GM12878 (cell line): Measurements from ENCODE around the gene ELANE. TPM values are rescaled to one million over a fixed set of nuclear protein-coding genes. Genes with fewer than 3 reads are reported as not detected.

Experiments
- ATAC-seq: fragments of 200-7000 bp; cut with Tn5 transposase; 3 replicates; pipeline ENCODE4 v1.9.1; 2020; ENCODE audit warnings: mild to moderate bottlenecking, moderate library complexity
- BruUV-seq: library from RNA; stranded (reverse); fragments of 400-500 nt; replicated peaks from 2 replicates; lab custom pipeline; 2021; lab: Mats Ljungman, UMichigan
- CTCF ChIA-PET: fragments of 300-600 bp; sonication (Branson Sonifier 250); formaldehyde crosslinking; extraction: SDS; loops from one replicate; lab custom pipeline; 2021; ENCODE audit warnings: inconsistent platforms; lab: Yijun Ruan, JAX
- POLR2A ChIA-PET: fragments of 350-600 bp; formaldehyde crosslinking; extraction: SDS; loops from one replicate; lab custom pipeline; 2021; ENCODE audit warnings: inconsistent platforms; lab: Charles Lee
- RAD21 ChIA-PET: fragments of 300-600 bp; sonication (Branson Sonifier 250); formaldehyde crosslinking; loops from one replicate; lab custom pipeline; 2023; ENCODE audit warnings: antibody characterized with exemption; ENCODE audit not compliant: unreplicated experiment; lab: Charles Lee
- SMC1A ChIA-PET: fragments of 300-600 bp; sonication (Branson Sonifier 250); formaldehyde crosslinking; loops from one replicate; lab custom pipeline; 2023; ENCODE audit not compliant: unreplicated experiment, uncharacterized antibody; lab: Charles Lee
- DNase-seq: peaks from one replicate; pipeline ENCODE4 v3.0.0-alpha.2; 2011; ENCODE audit warnings: low read depth, low spot score
- FAIRE-seq: peaks from 3 replicates; lab custom pipeline; 2011; peaks lifted over from hg19 to GRCh38; lab: Jason Lieb, UNC
- H2AFZ ChIP-seq: 2 replicates; pipeline ENCODE4 v1.6.0; 2011; ENCODE audit warnings: low read depth, low read length, control low read depth; ENCODE audit not compliant: control insufficient read depth
- H3K27ac ChIP-seq: 2 replicates; pipeline ENCODE4 v1.5.1; 2011; ENCODE audit warnings: control low read depth; ENCODE audit not compliant: control insufficient read depth, insufficient read depth
- H3K27me3 ChIP-seq, 2 experiments: replicated peaks in 1 of 2; 2 replicates each; pipeline versions ENCODE4 v1.6.0 to v1.6.1; 2011; ENCODE audit warnings: low read length in 1 of 2; ENCODE audit not compliant: control insufficient read depth in 2 of 2, insufficient read depth in 2 of 2
- H3K36me3 ChIP-seq, 2 experiments: 2 replicates each; pipeline ENCODE4 v1.5.1; 2011; ENCODE audit warnings: low read length in 1 of 2; ENCODE audit not compliant: control insufficient read depth in 2 of 2, insufficient read depth in 2 of 2
- H3K4me1 ChIP-seq: 2 replicates; pipeline ENCODE4 v1.6.1; 2011; ENCODE audit warnings: mild to moderate bottlenecking, low read length, moderate library complexity, mixed read lengths; ENCODE audit not compliant: control insufficient read depth, insufficient read depth
- H3K4me2 ChIP-seq: 2 replicates; pipeline ENCODE4 v1.6.0; 2011; ENCODE audit warnings: control low read depth; ENCODE audit not compliant: control insufficient read depth, insufficient read depth
- H3K4me3 ChIP-seq: fragments of 200-600 bp; sonication (generic); 2 replicates; pipeline ENCODE4 v1.5.1; 2016
- H3K79me2 ChIP-seq: 2 replicates; pipeline ENCODE4 v1.6.0; 2011; ENCODE audit warnings: low read length; ENCODE audit not compliant: control insufficient read depth, insufficient read depth
- H3K9ac ChIP-seq: 2 replicates; pipeline ENCODE4 v1.8.0; 2011; ENCODE audit warnings: low read length, control low read depth, mixed read lengths; ENCODE audit not compliant: control insufficient read depth, insufficient read depth
- H3K9me3 ChIP-seq: replicated peaks from 3 replicates; pipeline ENCODE4 v1.5.1; 2011; ENCODE audit warnings: mild to moderate bottlenecking, low read length; ENCODE audit not compliant: control insufficient read depth, insufficient read depth
- H4K20me1 ChIP-seq: 2 replicates; pipeline ENCODE4 v1.6.0; 2011; ENCODE audit not compliant: control insufficient read depth, insufficient read depth
- BACH1 ChIP-seq: fragments of 450-650 bp; IDR thresholded peaks from 2 replicates; pipeline ENCODE4 v1.6.1; 2017; ENCODE audit warnings: mild to moderate bottlenecking, borderline replicate concordance
- EP300 ChIP-seq, 2 experiments: fragments of 150-350 bp in 1 of 2; IDR thresholded peaks; 2 replicates each; pipeline ENCODE4 v1.6.1; 2011 to 2012; ENCODE audit warnings: low read depth in 2 of 2, low read length in 2 of 2, borderline replicate concordance in 1 of 2, improper control_type of control experiment in 1 of 2, inconsistent platforms in 1 of 2; ENCODE audit not compliant: control insufficient read depth in 1 of 2
- IRF4 ChIP-seq: IDR thresholded peaks from 2 replicates; pipeline ENCODE4 v1.6.1; 2011; ENCODE audit warnings: low read depth, low read length
- MXI1 ChIP-seq: fragments of 150-350 bp; IDR thresholded peaks from 2 replicates; pipeline ENCODE4 v1.6.1; 2011; ENCODE audit warnings: low read depth, mild to moderate bottlenecking, inconsistent platforms, low read length, improper control_type of control experiment
- PAX5 ChIP-seq: IDR thresholded peaks from 2 replicates; pipeline ENCODE4 v1.6.1; 2011; ENCODE audit warnings: low read depth, low read length, borderline replicate concordance
- POLR2A ChIP-seq: IDR thresholded peaks from 2 replicates; pipeline ENCODE4 v1.6.1; 2011; ENCODE audit warnings: low read depth, mild to moderate bottlenecking, low read length
- RCOR1 ChIP-seq: conservative IDR thresholded peaks from 2 replicates; pipeline ENCODE4 v1.6.1; 2012; ENCODE audit warnings: low read depth, low read length, improper control_type of control experiment
- STAT1 ChIP-seq: fragments of 450-650 bp; conservative IDR thresholded peaks from 2 replicates; pipeline ENCODE4 v1.6.1; 2014; ENCODE audit warnings: antibody characterized with exemption, mild to moderate bottlenecking
- WGBS: methylation state at CpG from one replicate; pipeline ENCODE4 v1.1.6; 2016; ENCODE audit warnings: low lambda C conversion rate; ENCODE audit not compliant: insufficient replicate concordance, insufficient coverage; ENCODE audit errors: missing lambda C conversion rate; 5-methylcytosine and 5-hydroxymethylcytosine counted together
- in situ Hi-C: fragments of 300-500 bp; cut with MboI; formaldehyde crosslinking; loops from 9 replicates; pipeline ENCODE4 v1.14.3; 2018; ENCODE audit warnings: mixed read lengths
- intact Hi-C: fragments of 100-400 bp; cut with micrococcal nuclease; formaldehyde crosslinking; loops from one replicate; pipeline ENCODE4 v1.14.2; 2022; ENCODE audit not compliant: unreplicated experiment
- polyA plus RNA-seq, 11 experiments: library from polyadenylated mRNA; depleted of rRNA in 4 of 11; unstranded in 6 of 11; stranded (reverse) in 5 of 11; fragments of >200 nt; fragmentation: Nextera tagmentation in 4 of 11; fragmentation: Illumina TruSeq in 1 of 11; extraction: Ambion mirVana in 4 of 11; extraction: Trizol in 1 of 11; gene quantifications; 1 replicate in 1 of 11; 2 replicates in 10 of 11; pipeline versions ENCODE4 v1.2.1 to v1.2.3, GENCODE V29; 2011 to 2016; ENCODE audit warnings: inconsistent platforms in 2 of 11, missing spikeins in 2 of 11, low read depth in 1 of 11
- total RNA-seq, 4 experiments: library from RNA; depleted of rRNA in 3 of 4; stranded (reverse); fragments of >200 nt in 3 of 4; fragmentation: Illumina TruSeq in 1 of 4; extraction: Trizol in 1 of 4; gene quantifications; 2 replicates each; pipeline versions ENCODE4 v1.2.1 to v1.2.3, GENCODE V29; 2013 to 2021
- TF ChIP-seq, protein P1 (sequence below): IDR thresholded peaks from 2 replicates; pipeline ENCODE4 v1.6.1; 2012; ENCODE audit warnings: low read depth, low read length, improper control_type of control experiment

ELANE gene
- total and polyA plus RNA-seq, 10 of the 15 experiments (the other 5 are each of a cell fraction or from before 2014, with no cell fraction given) = not detected

DNA sequence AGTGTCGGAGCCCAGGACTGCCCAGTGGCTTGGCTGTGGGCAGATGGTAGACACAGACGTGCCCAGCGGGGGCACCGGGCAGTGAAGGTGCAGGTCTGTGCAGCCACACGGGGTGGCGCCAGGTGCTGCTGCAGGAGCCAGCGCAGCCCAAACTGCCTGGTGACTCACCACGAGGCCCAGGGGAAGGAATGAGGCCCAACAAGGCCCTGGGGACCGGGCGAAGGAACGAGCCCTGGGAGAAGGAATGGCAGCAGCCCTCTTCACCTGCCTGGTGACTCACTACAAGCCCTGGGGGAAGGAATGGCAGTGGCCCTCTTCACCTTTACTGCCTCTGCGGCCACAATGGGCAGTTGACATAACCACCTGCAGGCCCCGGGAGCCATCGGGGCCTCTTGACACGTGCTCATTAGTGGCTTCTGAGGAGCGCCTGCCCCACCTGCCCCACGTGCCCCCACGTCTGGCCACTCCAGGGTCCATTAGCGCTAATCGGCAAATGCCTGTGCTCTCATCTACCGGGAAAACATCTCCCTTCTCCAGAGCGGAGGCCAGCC is 31.6 kb downstream of the ELANE start (continued):
- TF ChIP-seq EP300 (IDR thresholded peaks at IDR 0.05; ENCODE audit: borderline replicate concordance in 1 of 2, control insufficient read depth in 1 of 2, low read depth in 2 of 2, low read length in 2 of 2) (no peak), IRF4 (no peak), MXI1 (no peak), BACH1 (no peak), PAX5 (no peak)
- TF ChIP-seq, protein P1, sequence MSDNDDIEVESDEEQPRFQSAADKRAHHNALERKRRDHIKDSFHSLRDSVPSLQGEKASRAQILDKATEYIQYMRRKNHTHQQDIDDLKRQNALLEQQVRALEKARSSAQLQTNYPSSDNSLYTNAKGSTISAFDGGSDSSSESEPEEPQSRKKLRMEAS = no peak

DNA sequence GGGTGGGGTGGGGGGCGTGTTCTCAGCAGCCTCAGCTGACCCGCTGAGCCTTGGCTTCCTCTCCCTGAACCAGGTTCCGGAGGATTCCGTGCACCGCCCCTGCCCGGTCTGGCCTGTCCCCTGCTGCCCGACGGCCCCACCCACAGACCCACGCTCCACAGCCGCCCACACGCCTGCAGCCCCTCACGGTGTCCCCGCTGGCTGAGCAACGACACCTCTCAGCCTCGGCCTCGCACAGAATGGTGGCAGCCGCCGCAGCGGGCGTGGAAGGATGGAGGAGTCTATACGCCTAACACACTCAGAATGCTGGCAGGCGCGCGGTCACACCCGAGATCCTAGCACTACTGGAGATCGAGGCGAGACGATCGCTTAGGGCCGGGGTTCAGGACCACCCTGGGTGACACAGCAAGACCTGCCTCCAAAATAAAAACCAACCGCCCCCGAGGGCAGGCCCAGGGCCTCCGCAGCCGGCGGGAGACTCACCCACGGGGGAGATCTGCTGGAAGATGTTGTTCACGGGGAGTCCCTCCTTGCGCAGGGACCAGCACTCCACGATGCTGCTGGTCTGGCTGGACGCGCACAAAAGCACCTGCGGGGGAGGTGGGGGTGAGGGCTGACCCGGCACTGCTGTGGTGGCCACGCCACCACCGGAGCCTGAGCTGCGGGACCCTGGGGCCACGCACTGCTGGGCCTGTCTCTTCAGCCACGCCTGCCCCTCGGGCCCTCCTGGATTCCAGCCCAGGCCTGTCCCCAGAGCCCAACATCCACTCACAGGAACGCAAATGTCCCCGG is 32.5 kb downstream of the ELANE start:
- FAIRE-seq = no peak
- POLR2A ChIA-PET = no interaction called here

More for the DNA sequence above, 32.5 kb downstream of the ELANE start:
- BruUV-seq = no TSS peak
- WGBS = 92% methylated on average over 36 of the region's 51 CpGs
- Histone ChIP-seq H3K36me3 (peaks cover 0 to 3% of the 10 kb centered on the region in 2 experiments; a peak in 3 of 4 replicates), H3K27me3 (no peaks in the 10 kb centered on the region), H3K4me3 (no peak overlapping the region), H4K20me1 (no peaks in the 10 kb centered on the region), H3K4me2 (no peak overlapping the region), H3K27ac (no peak overlapping the region), H3K9ac (no peak overlapping the region), H2AFZ (no peak overlapping the region), H3K79me2 (no peaks in the 10 kb centered on the region), H3K9me3 (no peaks in the 10 kb centered on the region; the same call in 2 of the 3 replicates), H3K4me1 (no peaks in the 10 kb centered on the region)
- in situ Hi-C loops (no loop called here), intact Hi-C loops (no loop called here)
- ATAC-seq = no peak
- SMC1A ChIA-PET = no interaction called here
- no peak for DNase-seq
- RAD21 ChIA-PET = no interaction called here
- TF ChIP-seq STAT1 (no peak), RCOR1 (no peak), POLR2A (peak; percentile 43; the same call in 1 of the 2 replicates)
- CTCF ChIA-PET = no interaction called here
